Stimulated activated naive B cell treated with anti-CD40 and anti-IgM and Interleukin-4, amounts not matched to agents 10 μg/mL and 1 μg/mL and 100 μg/mL, for 72 hours (primary cell): ENCODE data around the gene SLC29A4.
A peak's percentile ranks its signal among the peaks of the same experiment; 100 is the strongest.
"Not testable (repeated sequence)": the region's sequence is repeated elsewhere in the genome, so short reads cannot be mapped to it uniquely, and the experiment has no call there.

ENCODE experiments used
- ATAC-seq, 2 donors: fragments of 150-1000 bp; cut with Tn5 transposase; replicated peaks; 2 replicates each; pipeline ENCODE4 v1.10.0; 2021; ENCODE audit warnings: moderate library complexity in 1 of 2
- DNase-seq: peaks from one replicate; pipeline ENCODE4 v3.0.0; 2021
- H3K27ac Mint-ChIP-seq: one replicate; pipeline ENCODE4 v1.8.0; 2022; ENCODE audit warnings: mild to moderate bottlenecking, mixed read lengths
- H3K27me3 Mint-ChIP-seq, 2 donors: one replicate each; pipeline ENCODE4 v1.8.0; 2022; ENCODE audit warnings: mixed read lengths in 2 of 2
- H3K36me3 Mint-ChIP-seq, 2 donors: one replicate each; pipeline ENCODE4 v1.8.0; 2022; ENCODE audit warnings: mixed read lengths in 2 of 2, mild to moderate bottlenecking in 1 of 2
- H3K4me1 Mint-ChIP-seq, 2 donors: one replicate each; pipeline ENCODE4 v1.8.0; 2022; ENCODE audit warnings: mixed read lengths in 2 of 2, mild to moderate bottlenecking in 1 of 2
- H3K4me3 Mint-ChIP-seq, 2 donors: one replicate each; pipeline ENCODE4 v1.8.0; 2022; ENCODE audit warnings: mild to moderate bottlenecking in 2 of 2, mixed read lengths in 2 of 2, moderate library complexity in 1 of 2
- H3K9me3 Mint-ChIP-seq, 2 donors: one replicate each; pipeline ENCODE4 v1.8.0; 2022; ENCODE audit warnings: mixed read lengths in 2 of 2, mild to moderate bottlenecking in 1 of 2

The SLC29A4 gene

DNA sequence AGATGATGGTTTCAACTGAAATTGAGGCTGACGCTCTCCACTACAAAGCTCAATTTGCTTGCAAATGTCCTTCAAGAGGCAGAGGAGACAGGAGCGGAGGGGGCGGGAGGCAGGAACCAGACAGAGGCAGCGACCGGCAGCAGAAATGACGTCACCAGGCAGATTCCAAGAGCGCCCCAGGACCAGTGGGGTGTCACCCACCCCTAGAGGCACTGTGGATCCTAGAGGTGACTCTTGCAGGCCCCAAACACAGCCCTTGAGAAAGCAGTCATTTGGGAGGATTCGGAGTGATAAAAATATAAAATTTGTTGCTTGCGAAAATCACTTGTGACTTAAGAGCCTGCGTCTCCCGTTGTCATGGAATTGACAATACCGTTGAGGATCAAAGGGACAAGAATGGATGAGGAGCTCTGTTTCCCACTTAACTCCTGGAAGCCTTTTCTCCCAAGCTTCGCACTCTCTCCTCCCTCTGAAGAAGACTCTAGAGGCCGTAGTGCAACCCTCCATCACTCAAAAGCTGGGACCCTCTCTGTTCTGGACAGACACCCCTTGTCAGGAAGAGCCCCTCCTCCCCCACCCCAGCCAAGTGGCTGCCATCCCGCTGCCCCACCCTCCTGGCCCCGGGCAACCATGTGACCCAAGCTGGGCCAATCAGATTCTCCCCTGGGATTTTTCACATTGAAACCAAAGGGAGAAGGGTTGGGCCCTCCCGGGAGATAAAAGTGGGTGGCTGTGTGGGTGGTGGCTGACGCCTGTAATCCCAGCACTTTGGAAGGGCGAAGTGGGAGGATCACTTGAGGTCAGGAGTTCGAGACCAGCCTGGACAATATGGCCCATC lies 16.3 kb upstream of the SLC29A4 start:
- no peak for ATAC-seq
- Mint-ChIP-seq H3K4me3 (no peak overlapping the region), H3K27ac (no peak overlapping the region), H3K9me3 (no peaks in the 10 kb centered on the region), H3K4me1 (no peaks in the 10 kb centered on the region), H3K36me3 (no peaks in the 10 kb centered on the region), H3K27me3 (peaks cover 15 to 26% of the 10 kb centered on the region in 2 donors)
- no peak for DNase-seq

DNA sequence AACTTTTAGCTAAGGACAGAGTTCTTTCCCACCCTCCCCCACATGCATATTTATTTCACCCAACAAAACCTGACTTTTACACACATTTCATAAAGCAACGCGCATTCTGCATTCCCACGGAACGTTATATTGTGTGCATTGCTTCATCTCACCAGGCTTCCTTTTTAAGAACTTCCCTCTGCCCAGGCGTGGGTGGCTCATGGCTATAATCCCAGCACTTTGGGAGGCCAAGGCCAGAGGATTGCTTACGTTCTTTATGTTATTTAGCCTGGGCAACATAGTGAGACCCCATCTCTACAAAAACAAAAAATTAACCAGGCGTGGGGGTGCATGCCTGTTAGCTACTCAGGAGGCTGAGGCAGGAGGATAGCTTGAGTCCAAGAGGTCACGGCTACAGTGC lies 14.9 kb upstream of the SLC29A4 start:
- not testable (repeated sequence) for H3K27ac Mint-ChIP-seq, H3K36me3 Mint-ChIP-seq, DNase-seq, H3K4me3 Mint-ChIP-seq, H3K4me1 Mint-ChIP-seq, ATAC-seq, H3K9me3 Mint-ChIP-seq
- H3K27me3 Mint-ChIP-seq: peaks cover 15 to 32% of the 10 kb centered on the region in 2 donors

DNA sequence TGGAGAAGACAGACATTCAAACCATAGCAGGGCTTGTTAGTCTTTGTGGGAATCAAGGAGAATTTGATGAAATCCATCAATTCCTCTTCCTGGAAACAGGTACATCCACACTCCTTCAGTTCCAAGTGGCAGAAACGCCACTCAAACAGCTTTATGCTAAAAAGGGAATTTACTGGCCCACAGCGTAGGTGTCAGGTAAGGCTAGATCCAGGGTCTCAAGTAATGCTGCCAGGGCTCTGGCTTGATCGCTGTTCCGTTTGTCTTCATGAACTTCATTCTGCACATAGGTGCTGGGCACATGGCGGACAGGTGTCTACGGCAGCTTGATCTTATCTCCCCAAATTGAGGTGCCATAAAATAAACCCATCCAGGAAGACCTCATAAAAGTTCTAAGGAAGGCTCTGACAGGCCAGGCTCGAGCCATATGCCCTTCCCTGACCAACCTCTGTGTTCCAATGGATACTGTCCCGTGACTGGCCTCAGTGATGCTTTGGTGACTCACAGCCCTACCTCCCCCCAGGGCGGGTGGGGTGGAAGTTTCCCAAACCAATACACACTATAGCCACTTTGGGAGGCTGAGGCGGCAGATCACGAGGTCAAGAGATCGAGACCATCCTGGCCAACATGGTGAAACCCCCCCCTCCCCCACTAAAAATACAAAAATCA lies 12.6 kb upstream of the SLC29A4 start:
- not testable (repeated sequence) for H3K27ac Mint-ChIP-seq, H3K4me1 Mint-ChIP-seq, H3K36me3 Mint-ChIP-seq, DNase-seq, ATAC-seq, H3K4me3 Mint-ChIP-seq, H3K9me3 Mint-ChIP-seq
- peaks cover 20 to 40% of the 10 kb centered on the region in 2 donors for H3K27me3 Mint-ChIP-seq

DNA sequence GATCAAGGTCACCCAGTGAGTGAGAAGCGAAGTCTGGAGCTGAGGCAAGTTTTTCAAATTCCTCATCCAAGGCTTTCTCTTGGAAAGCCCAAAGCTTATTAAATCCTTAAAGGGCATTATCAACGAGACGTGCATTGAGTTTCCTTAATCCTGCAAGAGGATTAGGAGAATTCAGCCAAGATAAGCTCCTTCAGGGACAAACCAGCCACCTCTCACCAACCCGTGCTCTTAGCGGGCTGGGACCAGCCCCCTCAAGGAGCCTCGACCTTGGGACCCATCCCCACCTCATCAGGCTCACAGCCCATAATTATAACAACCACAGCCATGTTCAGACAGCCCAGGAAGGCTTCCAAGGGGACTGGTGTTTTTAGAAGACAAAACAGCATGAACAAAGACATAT lies 12.0 kb upstream of the SLC29A4 start:
- Mint-ChIP-seq H3K27me3 (peaks cover 16 to 38% of the 10 kb centered on the region in 2 donors), H3K4me1 (no peaks in the 10 kb centered on the region), H3K27ac (peak overlapping the region; percentile 31), H3K36me3 (no peaks in the 10 kb centered on the region), H3K4me3 (no peak overlapping the region), H3K9me3 (no peaks in the 10 kb centered on the region)
- ATAC-seq (no peak), DNase-seq (no peak)

DNA sequence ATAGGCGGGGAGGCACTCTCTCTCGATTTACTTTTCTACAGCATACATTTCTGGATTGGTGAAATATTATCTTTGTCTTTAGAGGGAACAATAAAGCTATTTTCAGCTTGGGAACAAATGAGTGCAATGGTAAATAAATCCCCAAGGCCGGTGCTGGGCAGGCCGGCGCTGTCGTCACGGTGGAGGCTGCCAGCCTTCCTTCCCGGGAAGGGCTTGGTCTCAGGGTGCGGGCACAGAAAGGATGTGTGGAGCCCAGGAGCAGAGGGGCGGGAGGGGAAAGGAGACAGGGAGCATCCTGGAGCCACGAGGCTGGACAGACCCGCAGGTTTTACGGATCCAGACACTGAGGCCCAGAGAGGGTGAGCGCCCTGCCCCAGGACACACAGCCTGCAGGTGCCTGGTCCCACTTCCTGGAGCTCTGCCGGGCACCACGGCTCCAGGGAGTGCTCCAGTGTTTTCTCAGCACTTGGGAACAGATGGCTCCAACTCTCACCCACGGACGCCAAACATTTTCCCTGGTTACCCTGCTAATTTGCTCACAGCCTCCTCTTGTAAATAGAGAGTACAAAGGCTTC lies 8.8 kb upstream of the SLC29A4 start:
- H3K9me3 Mint-ChIP-seq, H3K4me3 Mint-ChIP-seq, DNase-seq, H3K36me3 Mint-ChIP-seq, H3K4me1 Mint-ChIP-seq, ATAC-seq: not testable (repeated sequence)
- peaks cover 17 to 54% of the 10 kb centered on the region in 2 donors for H3K27me3 Mint-ChIP-seq
- H3K27ac Mint-ChIP-seq: peak overlapping the region; percentile 51

DNA sequence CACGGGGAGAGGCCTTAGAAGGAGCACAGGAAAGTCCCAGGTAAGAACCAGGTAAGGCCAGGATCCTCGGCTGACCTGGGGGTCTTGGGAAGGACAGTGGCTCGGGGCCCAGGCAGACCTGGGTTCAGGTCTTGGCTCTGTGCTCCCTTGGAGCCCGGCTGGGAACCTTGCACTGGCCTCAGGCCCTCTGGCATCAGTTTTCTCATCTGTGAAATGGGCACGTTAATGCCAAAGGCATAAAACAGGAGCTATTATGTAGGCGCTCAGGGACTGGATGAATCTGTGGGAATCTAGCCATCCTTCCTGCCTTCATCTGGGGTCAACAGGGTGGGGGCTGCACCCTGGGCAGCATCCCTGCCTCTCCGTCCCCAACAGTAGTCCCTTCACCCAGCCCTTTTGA lies 8.3 kb upstream of the SLC29A4 start:
- ATAC-seq (no peak), DNase-seq (no peak)
- peaks cover 17 to 50% of the 10 kb centered on the region in 2 donors for H3K27me3 Mint-ChIP-seq
- no peaks in the 10 kb centered on the region for H3K9me3 Mint-ChIP-seq
- no peak overlapping the region for H3K4me3 Mint-ChIP-seq
- no peak overlapping the region for H3K27ac Mint-ChIP-seq
- no peaks in the 10 kb centered on the region for H3K4me1 Mint-ChIP-seq
- H3K36me3 Mint-ChIP-seq: no peaks in the 10 kb centered on the region

DNA sequence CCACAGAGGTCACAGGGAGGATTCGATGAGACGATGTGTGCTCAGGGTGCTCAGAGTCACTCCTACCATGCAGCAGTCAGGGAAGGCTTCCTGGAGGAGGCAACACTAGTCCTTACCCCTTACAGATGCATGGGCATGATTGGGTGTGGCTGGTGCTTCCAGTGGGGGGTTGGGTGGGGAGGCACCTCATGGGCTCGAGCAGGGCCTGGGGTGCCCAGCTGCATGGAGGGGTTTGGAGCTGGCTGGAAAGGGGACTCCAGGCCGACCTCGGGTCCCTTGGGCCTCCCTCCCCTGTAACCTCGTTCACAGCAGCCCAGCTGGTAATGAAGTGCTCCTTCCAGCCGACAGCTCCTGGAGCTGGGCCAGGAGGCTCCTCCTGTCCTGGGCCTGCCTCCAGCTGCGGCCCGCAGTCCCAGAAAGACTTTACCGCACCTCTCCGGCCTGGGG lies 7.7 kb upstream of the SLC29A4 start:
- not testable (repeated sequence) for H3K36me3 Mint-ChIP-seq, H3K9me3 Mint-ChIP-seq, H3K27ac Mint-ChIP-seq, ATAC-seq, H3K4me3 Mint-ChIP-seq, DNase-seq, H3K4me1 Mint-ChIP-seq
- peaks cover 19 to 45% of the 10 kb centered on the region in 2 donors for H3K27me3 Mint-ChIP-seq

DNA sequence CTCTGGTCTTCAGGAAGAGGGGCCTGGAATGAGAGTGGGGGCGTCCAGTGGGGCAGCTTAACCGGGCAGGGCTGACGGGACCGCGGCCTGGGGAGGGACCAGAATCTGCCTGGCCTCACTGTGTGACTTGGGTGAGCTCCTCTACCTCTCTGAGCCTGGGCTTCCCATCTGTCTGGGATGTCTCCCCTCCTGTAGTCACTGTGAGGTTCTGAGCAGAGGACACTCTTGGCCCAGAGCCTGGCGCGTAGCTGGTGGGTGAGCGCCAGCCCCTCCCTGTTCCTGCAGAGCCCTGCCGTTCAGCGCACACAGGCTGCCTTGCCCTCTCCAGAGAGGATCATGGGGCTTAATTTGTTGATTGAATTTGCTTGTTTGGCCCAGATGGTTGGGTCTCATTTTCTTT lies 7.2 kb upstream of the SLC29A4 start:
- H3K9me3 Mint-ChIP-seq, ATAC-seq, H3K27ac Mint-ChIP-seq, H3K4me1 Mint-ChIP-seq, H3K36me3 Mint-ChIP-seq, H3K4me3 Mint-ChIP-seq, DNase-seq: not testable (repeated sequence)
- peaks cover 14 to 43% of the 10 kb centered on the region in 2 donors for H3K27me3 Mint-ChIP-seq

DNA sequence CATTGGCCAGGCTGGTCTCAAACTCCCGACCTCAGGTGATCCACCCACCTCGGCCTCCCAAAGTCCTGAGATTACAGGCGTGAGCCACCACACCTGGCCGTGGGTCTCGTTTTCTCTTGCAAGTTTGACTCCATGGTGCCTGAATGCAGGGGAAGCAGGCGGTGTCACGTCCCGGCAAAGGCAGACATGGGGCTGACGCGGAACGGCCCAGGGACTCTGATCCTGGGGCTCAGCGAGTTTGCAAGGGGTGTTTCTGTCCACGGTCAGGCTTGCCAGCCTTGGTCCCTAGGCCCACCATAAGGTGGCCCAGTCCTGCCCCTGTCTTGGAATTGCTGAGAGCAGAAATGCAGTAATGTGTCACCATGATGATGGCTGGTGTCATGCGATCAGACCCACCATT lies 6.6 kb upstream of the SLC29A4 start:
- not testable (repeated sequence) for H3K27ac Mint-ChIP-seq, H3K4me1 Mint-ChIP-seq, H3K4me3 Mint-ChIP-seq, H3K9me3 Mint-ChIP-seq, H3K36me3 Mint-ChIP-seq, DNase-seq, ATAC-seq
- peaks cover 18 to 44% of the 10 kb centered on the region in 2 donors for H3K27me3 Mint-ChIP-seq

DNA sequence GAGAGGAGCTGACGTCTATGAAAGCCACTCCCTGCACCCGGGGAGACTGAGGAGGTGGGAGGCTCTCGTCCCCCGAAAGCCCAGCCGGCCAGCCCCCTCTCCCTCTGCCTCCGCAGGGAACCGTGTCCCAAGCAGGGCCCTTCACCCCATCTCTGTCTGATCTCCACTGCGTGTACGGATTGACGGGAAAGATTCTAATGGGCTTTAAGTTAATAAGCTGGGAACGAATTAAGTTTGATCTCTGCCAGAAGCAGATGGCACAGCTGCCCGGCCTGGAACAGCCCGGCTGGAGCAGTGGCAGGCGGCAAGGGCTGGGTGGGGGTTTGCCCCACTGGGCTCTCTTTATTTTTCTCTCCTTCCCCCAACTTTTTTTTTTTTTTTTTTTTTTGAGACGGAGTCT lies 6.1 kb upstream of the SLC29A4 start:
- Mint-ChIP-seq H3K36me3 (no peaks in the 10 kb centered on the region), H3K27ac (no peak overlapping the region), H3K4me1 (no peaks in the 10 kb centered on the region), H3K27me3 (peaks cover 19 to 49% of the 10 kb centered on the region in 2 donors), H3K9me3 (no peaks in the 10 kb centered on the region), H3K4me3 (no peak overlapping the region)
- DNase-seq (no peak), ATAC-seq (no peak)

DNA sequence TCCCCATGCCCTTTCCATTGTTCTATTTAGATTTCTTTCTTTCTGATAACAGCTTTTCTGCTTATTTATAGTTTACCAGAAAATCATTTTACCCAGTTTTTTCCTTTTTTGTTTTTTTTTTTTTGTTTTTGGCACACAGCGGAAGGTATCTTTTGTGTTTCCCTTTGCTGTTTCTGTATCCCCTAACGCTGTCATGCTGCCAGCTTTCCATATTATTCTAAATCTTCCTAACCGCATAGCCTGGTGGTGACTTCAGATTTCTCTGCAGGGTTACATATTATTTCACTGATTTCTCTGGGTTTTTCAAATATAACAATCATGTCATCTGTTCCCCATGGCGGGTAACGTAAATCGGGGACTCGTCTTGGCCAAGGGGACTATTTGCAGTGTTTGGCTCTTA lies 4.0 kb upstream of the SLC29A4 start:
- Mint-ChIP-seq H3K27ac (no peak overlapping the region), H3K4me1 (no peaks in the 10 kb centered on the region), H3K36me3 (no peaks in the 10 kb centered on the region), H3K4me3 (no peak overlapping the region), H3K27me3 (peaks cover 19 to 45% of the 10 kb centered on the region in 2 donors), H3K9me3 (no peaks in the 10 kb centered on the region)
- ATAC-seq: no peak
- no peak for DNase-seq

DNA sequence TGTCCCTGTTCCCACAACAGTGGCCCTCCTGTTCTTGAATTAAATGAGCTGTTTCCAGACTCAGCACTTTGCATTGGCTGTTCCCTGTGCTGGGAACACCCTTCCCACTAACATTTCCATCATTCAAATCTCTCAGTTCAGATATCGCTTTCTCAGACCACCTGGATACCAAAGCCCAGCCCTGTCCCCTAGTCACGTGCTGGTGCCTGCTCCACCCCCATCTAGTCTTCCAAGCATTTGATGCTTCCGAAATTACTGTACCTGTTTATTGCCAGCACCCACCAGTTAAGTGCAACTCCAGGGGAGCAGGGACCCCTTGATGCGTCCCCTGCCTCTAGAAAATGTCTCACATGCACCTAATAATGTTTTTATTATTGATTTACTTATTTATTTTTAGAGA lies 3.0 kb upstream of the SLC29A4 start:
- DNase-seq (no peak), ATAC-seq (no peak)
- Mint-ChIP-seq H3K4me1 (peaks cover 0 to 2% of the 10 kb centered on the region in 2 donors), H3K27ac (no peak overlapping the region), H3K9me3 (no peaks in the 10 kb centered on the region), H3K27me3 (peaks cover 22 to 50% of the 10 kb centered on the region in 2 donors), H3K36me3 (no peaks in the 10 kb centered on the region), H3K4me3 (no peak overlapping the region)

DNA sequence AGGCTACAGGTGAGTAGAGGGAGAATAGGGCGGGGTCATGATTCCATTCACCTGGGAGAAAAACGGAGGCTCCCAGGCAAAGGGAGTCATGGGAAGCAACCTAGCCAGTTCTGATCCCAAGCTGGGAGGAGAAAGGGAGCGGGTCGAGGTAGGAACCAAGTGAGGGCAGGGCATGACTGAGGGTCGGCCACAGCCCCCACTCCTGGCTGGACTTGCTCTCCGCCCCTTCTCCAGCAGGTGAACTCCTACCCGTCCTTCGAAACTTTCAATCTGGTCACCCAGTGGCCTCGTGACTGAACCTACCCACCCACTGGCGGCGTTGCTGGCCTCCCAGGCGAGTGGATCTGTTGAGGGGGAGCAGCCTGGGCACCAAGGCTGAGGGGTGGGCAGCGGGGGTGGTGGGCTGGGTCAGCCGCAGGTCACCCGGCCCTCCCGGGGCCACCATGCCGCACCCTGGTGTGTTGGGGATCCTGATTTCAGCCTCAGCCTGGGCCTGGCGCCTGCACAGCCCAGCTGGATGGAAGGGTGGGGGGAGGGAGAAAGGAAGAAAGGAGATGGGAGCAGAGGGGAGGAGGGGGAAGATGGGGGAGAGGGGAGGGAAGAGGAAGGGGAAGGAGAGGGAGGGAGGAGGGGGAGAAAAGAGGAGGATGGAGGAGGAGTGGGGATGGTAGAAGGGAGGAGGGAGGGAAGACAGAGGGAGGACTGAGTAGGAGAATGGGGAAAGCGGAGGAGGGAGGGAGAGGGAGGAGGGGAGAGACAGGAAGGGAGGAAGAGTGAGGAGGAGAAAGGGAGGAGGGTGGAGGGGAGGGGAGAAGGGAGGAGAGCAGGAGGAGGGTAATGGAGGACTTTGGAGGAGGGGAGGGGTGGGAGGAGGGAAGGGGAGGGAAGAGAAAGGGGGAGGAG lies 894 bp upstream of the SLC29A4 start:
- H3K4me3 Mint-ChIP-seq, ATAC-seq, DNase-seq, H3K36me3 Mint-ChIP-seq, H3K4me1 Mint-ChIP-seq, H3K27ac Mint-ChIP-seq, H3K9me3 Mint-ChIP-seq: not testable (repeated sequence)
- H3K27me3 Mint-ChIP-seq: peaks cover 21 to 37% of the 10 kb centered on the region in 2 donors
